HepG2 (cell line): ENCODE results near the gene DUS1L. TPM values are rescaled to one million over a fixed set of nuclear protein-coding genes. Genes with fewer than 3 reads are reported as not detected.

Experiments
- AGO2 ChIP-seq: fragments of 200-400 bp; formaldehyde crosslinking; optimal IDR thresholded peaks from 2 replicates; pipeline ENCODE3; 2017; ENCODE audit warnings: mild to moderate bottlenecking, low read depth, low read length, moderate library complexity
- AKAP8 ChIP-seq: sonication (generic); formaldehyde crosslinking; IDR thresholded peaks from 2 replicates; pipeline ENCODE4 v1.5.1; 2020; ENCODE audit warnings: mild to moderate bottlenecking, missing genetic modification reagents
- ARID4A ChIP-seq: sonication (generic); formaldehyde crosslinking; IDR thresholded peaks from 2 replicates; pipeline ENCODE4 v1.5.0; 2020; ENCODE audit warnings: mild to moderate bottlenecking, missing genetic modification reagents, borderline replicate concordance
- DPF2 ChIP-seq: sonication (generic); formaldehyde crosslinking; IDR thresholded peaks from 2 replicates; pipeline ENCODE4 v1.4.0; 2020; ENCODE audit warnings: mild to moderate bottlenecking, low read depth, missing genetic modification reagents, borderline replicate concordance
- FIP1L1 ChIP-seq: fragments of 200-400 bp; formaldehyde crosslinking; IDR thresholded peaks from 2 replicates; pipeline ENCODE4 v1.6.1; 2018; ENCODE audit warnings: low read depth, mild to moderate bottlenecking, low read length, moderate library complexity, borderline replicate concordance; ENCODE audit not compliant: insufficient read depth
- FOXO1 ChIP-seq: sonication (generic); formaldehyde crosslinking; IDR thresholded peaks from 2 replicates; pipeline ENCODE4 v1.4.0; 2020; ENCODE audit warnings: missing genetic modification reagents
- HNF4G ChIP-seq, 2 experiments: sonication (generic) in 1 of 2; formaldehyde crosslinking in 1 of 2; IDR thresholded peaks; 2 replicates each; pipeline versions ENCODE4 v1.4.0 to v1.6.1; 2011 to 2020; ENCODE audit warnings: borderline replicate concordance in 2 of 2, low read depth in 2 of 2, mild to moderate bottlenecking in 2 of 2, low read length in 1 of 2, missing genetic modification reagents in 1 of 2, moderate library complexity in 1 of 2
- MLXIP ChIP-seq: sonication (generic); formaldehyde crosslinking; IDR thresholded peaks from 2 replicates; pipeline ENCODE4 v1.9.0; 2021; ENCODE audit warnings: missing genetic modification reagents, borderline replicate concordance
- NR2F6 ChIP-seq, 2 experiments: IDR thresholded peaks; 2 replicates each; pipeline ENCODE4 v1.6.1; 2016; ENCODE audit warnings: antibody characterized with exemption in 1 of 2, mild to moderate bottlenecking in 1 of 2
- RARA ChIP-seq: IDR thresholded peaks from 2 replicates; pipeline ENCODE4 v1.6.1; 2016; ENCODE audit warnings: missing genetic modification reagents, missing compliant biosample characterization
- RNF219 ChIP-seq: sonication (generic); formaldehyde crosslinking; IDR thresholded peaks from 2 replicates; pipeline ENCODE4 v1.5.0; 2020; ENCODE audit warnings: mild to moderate bottlenecking, missing genetic modification reagents
- SALL1 ChIP-seq: sonication (generic); formaldehyde crosslinking; IDR thresholded peaks from 2 replicates; pipeline ENCODE4 v1.8.0; 2022; ENCODE audit warnings: mild to moderate bottlenecking, missing genetic modification reagents
- SP2 ChIP-seq: sonication (generic); formaldehyde crosslinking; IDR thresholded peaks from 2 replicates; pipeline ENCODE4 v1.5.1; 2020; ENCODE audit warnings: mild to moderate bottlenecking, missing genetic modification reagents
- TAF15 ChIP-seq: fragments of 200-400 bp; formaldehyde crosslinking; IDR thresholded peaks from one replicate; pipeline ENCODE4 v1.6.1; 2018; ENCODE audit warnings: mild to moderate bottlenecking, low read depth, low read length; ENCODE audit not compliant: poor library complexity, severe bottlenecking
- TP53 ChIP-seq: sonication (generic); formaldehyde crosslinking; conservative IDR thresholded peaks from 2 replicates; pipeline ENCODE4 v1.4.0; 2020; ENCODE audit warnings: missing genetic modification reagents
- ZBTB43 ChIP-seq: sonication (generic); formaldehyde crosslinking; conservative IDR thresholded peaks from 2 replicates; pipeline ENCODE4 v1.4.0; 2020; ENCODE audit warnings: missing genetic modification reagents
- ZZZ3 ChIP-seq: sonication (generic); formaldehyde crosslinking; IDR thresholded peaks from 2 replicates; pipeline ENCODE4 v1.4.0; 2020; ENCODE audit warnings: missing genetic modification reagents, mild to moderate bottlenecking, borderline replicate concordance
- polyA plus RNA-seq, 8 experiments: library from polyadenylated mRNA; depleted of rRNA in 3 of 8; stranded (reverse) in 7 of 8; unstranded in 1 of 8; fragments of >200 nt; fragmentation: Illumina TruSeq in 4 of 8; extraction: Trizol in 4 of 8; gene quantifications; 2 replicates each; pipeline versions ENCODE4 v1.2.1 to v1.2.3, GENCODE V29; 2011 to 2016; ENCODE audit warnings: low read depth in 4 of 8, missing spikeins in 1 of 8, mixed read lengths in 1 of 8; ENCODE audit not compliant: insufficient read depth in 1 of 8
- total RNA-seq, 5 experiments: library from RNA; depleted of rRNA; stranded (reverse); fragments of >200 nt; fragmentation: Illumina TruSeq; extraction: Trizol; gene quantifications; 2 replicates each; pipeline ENCODE4 v1.2.3, GENCODE V29; 2016; ENCODE audit warnings: low read depth in 1 of 5

Gene DUS1L
- total and polyA plus RNA-seq, 2 of the 13 experiments (the other 11 are each of a cell fraction or from before 2014, with no cell fraction given) = 81.0 to 109 TPM

GRCh38 chr17:82015311-82015971 lies 50.2 kb downstream of the DUS1L start (continued):
- peak; percentile 19; the same call in 1 of the 2 replicates for TF ChIP-seq MLXIP (CRISPR knock-in tag)
- peak; percentile 21; the same call in 1 of the 2 replicates for TF ChIP-seq DPF2 (CRISPR knock-in tag)
- TF ChIP-seq TP53 (CRISPR knock-in tag) = peak; percentile 58; the same call in 1 of the 2 replicates
- peak; percentile 96 for TF ChIP-seq RARA (CRISPR knock-in tag)
- peak; percentile 37; the same call in 1 of the 2 replicates for TF ChIP-seq ARID4A (CRISPR knock-in tag)
- TF ChIP-seq TAF15 = peak; percentile 13
- TF ChIP-seq SALL1 (CRISPR knock-in tag) = peak; percentile 33
- peak; percentile 71 for TF ChIP-seq NR2F6 (IDR thresholded peaks at IDR 0.05)
- TF ChIP-seq NR2F6 (CRISPR knock-in tag; IDR thresholded peaks at IDR 0.05) = peak; percentile 38; the same call in 1 of the 2 replicates
- peak; percentile 63; the same call in 1 of the 2 replicates for TF ChIP-seq ZBTB43 (CRISPR knock-in tag)
- TF ChIP-seq AKAP8 = no peak; the same call in 1 of the 2 replicates
- TF ChIP-seq FIP1L1 = peak; percentile 63; the same call in 1 of the 2 replicates
- peak; percentile 97 for TF ChIP-seq AGO2
- TF ChIP-seq FOXO1 (CRISPR knock-in tag) = no peak
- TF ChIP-seq HNF4G (IDR thresholded peaks at IDR 0.05; ENCODE audit: borderline replicate concordance, low read depth, low read length) = no peak
- no peak for TF ChIP-seq HNF4G (CRISPR knock-in tag; IDR thresholded peaks at IDR 0.05; ENCODE audit: borderline replicate concordance, low read depth)
- TF ChIP-seq SP2 (CRISPR knock-in tag) = no peak
- TF ChIP-seq RNF219 (CRISPR knock-in tag) = no peak
- no peak for TF ChIP-seq ZZZ3
